Transverse colon (tissue), 4 donors: ENCODE data around the gene TUB. TPM values are rescaled to one million over a fixed set of nuclear protein-coding genes. Genes with fewer than 3 reads are reported as not detected.

Experiments
- DNase-seq: peaks from one replicate; pipeline ENCODE4 v3.0.0-alpha.2; 2019
- H3K27ac ChIP-seq, 4 donors: fragments of 200-600 bp; sonication (generic); 2 replicates each; pipeline ENCODE4 v1.5.1; 2016 to 2018; ENCODE audit warnings: inconsistent platforms in 4 of 4
- H3K27me3 ChIP-seq: fragments of 200-600 bp; sonication (generic); 2 replicates; pipeline ENCODE4 v1.5.1; 2017; ENCODE audit warnings: inconsistent platforms
- H3K36me3 ChIP-seq, 4 donors: fragments of 200-600 bp; sonication (generic); 2 replicates each; pipeline ENCODE4 v1.5.1; 2017 to 2019; ENCODE audit warnings: inconsistent platforms in 4 of 4
- H3K4me1 ChIP-seq, 4 donors: fragments of 200-600 bp; sonication (generic); 2 replicates each; pipeline ENCODE4 v1.5.1; 2017 to 2020; ENCODE audit warnings: inconsistent platforms in 4 of 4
- H3K4me3 ChIP-seq, 4 donors: fragments of 200-600 bp; sonication (generic); 1 replicate in 1 of 4; 2 replicates in 3 of 4; pipeline versions ENCODE4 v1.5.1 to v1.6.1; 2017 to 2019; ENCODE audit warnings: inconsistent platforms in 4 of 4
- H3K9me3 ChIP-seq, 2 donors: fragments of 200-600 bp; sonication (generic); 2 replicates each; pipeline ENCODE4 v1.5.1; 2017 to 2019; ENCODE audit warnings: inconsistent platforms in 2 of 2
- CTCF ChIP-seq, 5 experiments: fragments of 200-600 bp in 3 of 5; fragments of 450-650 bp in 2 of 5; sonication (generic) in 3 of 5; IDR thresholded peaks; 1 replicate in 2 of 5; 2 replicates in 3 of 5; pipeline ENCODE4 v1.5.1; 2016 to 2017; ENCODE audit warnings: antibody characterized with exemption in 5 of 5, inconsistent platforms in 3 of 5, mild to moderate bottlenecking in 2 of 5, moderate library complexity in 1 of 5
- EP300 ChIP-seq: sonication (generic); formaldehyde crosslinking; IDR thresholded peaks from one replicate; pipeline ENCODE4 v1.6.1; 2017; ENCODE audit warnings: antibody characterized with exemption, low read depth
- POLR2A ChIP-seq: fragments of 450-650 bp; IDR thresholded peaks from one replicate; pipeline ENCODE4 v1.6.1; 2016; ENCODE audit warnings: antibody characterized with exemption, mild to moderate bottlenecking, moderate library complexity
- POLR2AphosphoS5 ChIP-seq, 3 donors: sonication (generic); formaldehyde crosslinking; IDR thresholded peaks; one replicate each; pipeline ENCODE4 v1.6.1; 2016; ENCODE audit warnings: antibody characterized with exemption in 3 of 3
- WGBS, 2 donors: methylation state at CpG; one replicate each; pipeline ENCODE4 v1.1.5; 2018; ENCODE audit warnings: low coverage in 1 of 2; 5-methylcytosine and 5-hydroxymethylcytosine counted together
- in situ Hi-C, 4 donors: fragments of 200-750 bp; cut with MboI; loops; one replicate each; pipeline versions ENCODE4 v1.15.0 to v1.15.1; 2017; ENCODE audit warnings: low sequenced_read_pairs in 3 of 4, low pct_ligation_motif_present in 1 of 4, low pct_unique_long_range_greater_than_20kb in 1 of 4
- intact Hi-C: fragments of 100-400 bp; cut with DNase I; formaldehyde crosslinking; loops from one replicate; pipeline ENCODE4 v1.15.1; 2023; ENCODE audit warnings: low total_unique reads
- total RNA-seq, 4 donors: library from RNA; depleted of rRNA; stranded (reverse); fragments of >200 nt; gene quantifications; one replicate each; pipeline ENCODE4 v1.1.0, GENCODE V29; 2016

The TUB gene
- total RNA-seq, 4 donors from 2014 or later = 1.00 to 7.1 (median 2.6) TPM

DNA sequence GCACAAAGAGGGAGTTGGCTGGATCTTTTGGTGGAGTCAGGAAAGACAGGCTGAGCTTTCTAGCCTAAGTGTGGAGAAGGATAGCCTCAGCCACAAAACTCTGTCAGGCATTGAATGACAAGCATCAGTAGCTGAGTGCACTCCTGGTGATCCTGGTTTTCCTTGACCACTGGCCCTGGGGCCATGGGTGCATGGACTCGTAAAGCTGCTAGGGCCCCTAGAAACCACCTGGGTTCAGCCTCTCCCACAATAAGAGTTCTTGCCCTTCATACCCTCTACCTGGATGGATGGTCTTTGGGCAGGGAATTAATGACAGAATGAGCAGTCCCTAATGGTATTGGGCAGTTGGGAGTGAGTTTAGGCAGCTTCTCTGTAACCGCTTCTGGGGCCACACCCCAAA, 22.9 kb downstream of the TUB start:
- no peak for DNase-seq
- intact Hi-C loops (no loop called here), in situ Hi-C loops (loop anchor here in 1 of 4 donors (5.0 kb wide), 1 partner anchor 72 kb away; no protein-coding TSS in a partner anchor)
- Histone ChIP-seq H3K4me3 (no peak overlapping the region), H3K27me3 (no peaks in the 10 kb centered on the region), H3K4me1 (no peaks in the 10 kb centered on the region), H3K36me3 (no peaks in the 10 kb centered on the region), H3K27ac (no peak overlapping the region), H3K9me3 (no peaks in the 10 kb centered on the region)
- 90 to 100% methylated on average over 1 to 2 of the region's 2 CpGs for WGBS, 2 donors
- no peak for TF ChIP-seq EP300
- TF ChIP-seq POLR2AphosphoS5 (IDR thresholded peaks at IDR 0.05) = no peak
- no peak for TF ChIP-seq POLR2A
- TF ChIP-seq CTCF (IDR thresholded peaks at IDR 0.05) = no peak

DNA sequence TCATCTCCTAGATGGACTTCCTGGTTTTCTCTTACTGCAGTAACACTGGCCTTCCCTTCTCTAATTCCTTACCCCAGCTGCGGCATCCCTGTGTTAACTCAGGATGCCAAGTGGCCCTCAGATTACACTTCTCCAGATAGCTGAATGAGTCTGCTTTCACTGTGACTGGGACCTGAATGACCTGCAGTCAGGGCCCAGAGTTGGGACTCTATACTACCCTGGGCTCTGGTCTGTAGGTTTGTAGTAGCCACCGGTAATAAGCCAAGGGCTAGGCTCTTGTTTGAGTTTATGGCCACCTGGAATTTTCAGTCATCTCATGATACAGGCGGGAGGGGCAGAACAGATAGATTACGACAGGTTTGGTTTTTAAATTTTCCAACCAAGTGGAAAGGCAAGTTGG, 24.1 kb downstream of the TUB start:
- DNase-seq = no peak
- Histone ChIP-seq H3K9me3 (no peaks in the 10 kb centered on the region), H3K27ac (no peak overlapping the region), H3K4me3 (no peak overlapping the region), H3K36me3 (no peaks in the 10 kb centered on the region), H3K4me1 (no peaks in the 10 kb centered on the region), H3K27me3 (no peaks in the 10 kb centered on the region)
- in situ Hi-C loops = no loop called here
- intact Hi-C loops = no loop called here
- 80 to 84% methylated on average over 1 to 4 of the region's 4 CpGs for WGBS, 2 donors
- TF ChIP-seq POLR2AphosphoS5 (IDR thresholded peaks at IDR 0.05) (no peak), CTCF (IDR thresholded peaks at IDR 0.05) (no peak), EP300 (no peak), POLR2A (no peak)

GRCh38 chr11:8105666-8106065, 24.7 kb downstream of the TUB start:
- no peaks in the 10 kb centered on the region for H3K27me3 ChIP-seq
- no peaks in the 10 kb centered on the region for H3K36me3 ChIP-seq
- H3K27ac ChIP-seq = no peak overlapping the region
- no peaks in the 10 kb centered on the region for H3K9me3 ChIP-seq
- intact Hi-C loops = no loop called here
- H3K4me3 ChIP-seq = no peak overlapping the region
- H3K4me1 ChIP-seq = peaks cover 0 to 3% (median 0%) of the 10 kb centered on the region in 4 donors
- no peak for DNase-seq
- no peak for TF ChIP-seq POLR2AphosphoS5 (IDR thresholded peaks at IDR 0.05)
- TF ChIP-seq CTCF (IDR thresholded peaks at IDR 0.05) = no peak
- no peak for TF ChIP-seq POLR2A
- no peak for TF ChIP-seq EP300
- in situ Hi-C loops = no loop called here
- WGBS, 2 donors = 66 to 73% methylated on average over 1 to 3 of the region's 3 CpGs

- H3K36me3 ChIP-seq = no peaks in the 10 kb centered on the region
- H3K27ac ChIP-seq = no peak overlapping the region
- peaks cover 0 to 3% (median 0%) of the 10 kb centered on the region in 4 donors for H3K4me1 ChIP-seq
- TF ChIP-seq POLR2A (no peak), EP300 (no peak), CTCF (IDR thresholded peaks at IDR 0.05) (no peak), POLR2AphosphoS5 (IDR thresholded peaks at IDR 0.05) (no peak)
- H3K27me3 ChIP-seq = no peaks in the 10 kb centered on the region
- no peaks in the 10 kb centered on the region for H3K9me3 ChIP-seq
- intact Hi-C loops (no loop called here), in situ Hi-C loops (no loop called here)
- 100% methylated on average over 2 of the region's 2 CpGs for WGBS, 2 donors
- H3K4me3 ChIP-seq = no peak overlapping the region
- DNase-seq = no peak
Measured at GRCh38 chr11:8106679-8107078, 25.7 kb downstream of the TUB start.
